Measurements from ENCODE around the gene FRZB.
"Not testable (repeated sequence)": the region's sequence is repeated elsewhere in the genome, so short reads cannot be mapped to it uniquely, and the experiment has no call there.

FRZB gene

GRCh38 chr2:182904844-182905243, 38.4 kb upstream of the FRZB start:
- H3K27me3 ChIP-seq (ENCODE audit: control insufficient read depth, insufficient read depth, low read length): no peaks in the 10 kb centered on the region
- no peak overlapping the region for H3K9ac ChIP-seq (ENCODE audit: low read depth, low read length)
- H3K36me3 ChIP-seq (ENCODE audit: control insufficient read depth, insufficient read depth, low read length): no peaks in the 10 kb centered on the region
- H3K9me3 ChIP-seq (ENCODE audit: control insufficient read depth, insufficient read depth, low read length): no peaks in the 10 kb centered on the region
- H3K4me3 ChIP-seq (ENCODE audit: low read depth, low read length): no peak overlapping the region
- H3K27ac ChIP-seq (ENCODE audit: low read depth, low read length): no peak overlapping the region
- peaks cover 14% of the 10 kb centered on the region for H3K4me1 ChIP-seq (ENCODE audit: control insufficient read depth, insufficient read depth, low read length)

- Histone ChIP-seq H3K36me3 (ENCODE audit: control insufficient read depth, insufficient read depth, low read length) (no peaks in the 10 kb centered on the region), H3K4me3 (ENCODE audit: low read depth, low read length) (no peak overlapping the region), H3K9ac (ENCODE audit: low read depth, low read length) (no peak overlapping the region), H3K27me3 (ENCODE audit: control insufficient read depth, insufficient read depth, low read length) (no peaks in the 10 kb centered on the region), H3K27ac (ENCODE audit: low read depth, low read length) (no peak overlapping the region), H3K4me1 (ENCODE audit: control insufficient read depth, insufficient read depth, low read length) (peaks cover 14% of the 10 kb centered on the region), H3K9me3 (ENCODE audit: control insufficient read depth, insufficient read depth, low read length) (no peaks in the 10 kb centered on the region)
Observed at GRCh38 chr2:182903566-182903965, 37.1 kb upstream of the FRZB start.

- Histone ChIP-seq H3K4me3 (ENCODE audit: low read depth, low read length) (no peak overlapping the region), H3K9ac (ENCODE audit: low read depth, low read length) (no peak overlapping the region), H3K9me3 (ENCODE audit: control insufficient read depth, insufficient read depth, low read length) (no peaks in the 10 kb centered on the region), H3K27me3 (ENCODE audit: control insufficient read depth, insufficient read depth, low read length) (no peaks in the 10 kb centered on the region), H3K4me1 (ENCODE audit: control insufficient read depth, insufficient read depth, low read length) (peaks cover 6% of the 10 kb centered on the region), H3K27ac (ENCODE audit: low read depth, low read length) (no peak overlapping the region), H3K36me3 (ENCODE audit: control insufficient read depth, insufficient read depth, low read length) (no peaks in the 10 kb centered on the region)
Observed at GRCh38 chr2:182901748-182902147, 35.3 kb upstream of the FRZB start.

GRCh38 chr2:182898718-182899117, 32.3 kb upstream of the FRZB start:
- no peaks in the 10 kb centered on the region for H3K4me1 ChIP-seq (ENCODE audit: control insufficient read depth, insufficient read depth, low read length)
- no peaks in the 10 kb centered on the region for H3K27me3 ChIP-seq (ENCODE audit: control insufficient read depth, insufficient read depth, low read length)
- H3K27ac ChIP-seq (ENCODE audit: low read depth, low read length): no peak overlapping the region
- H3K9ac ChIP-seq (ENCODE audit: low read depth, low read length): no peak overlapping the region
- no peak overlapping the region for H3K4me3 ChIP-seq (ENCODE audit: low read depth, low read length)
- H3K36me3 ChIP-seq (ENCODE audit: control insufficient read depth, insufficient read depth, low read length): no peaks in the 10 kb centered on the region
- no peaks in the 10 kb centered on the region for H3K9me3 ChIP-seq (ENCODE audit: control insufficient read depth, insufficient read depth, low read length)

- Histone ChIP-seq H3K36me3 (ENCODE audit: control insufficient read depth, insufficient read depth, low read length) (no peaks in the 10 kb centered on the region), H3K4me1 (ENCODE audit: control insufficient read depth, insufficient read depth, low read length) (no peaks in the 10 kb centered on the region), H3K27ac (ENCODE audit: low read depth, low read length) (no peak overlapping the region), H3K4me3 (ENCODE audit: low read depth, low read length) (no peak overlapping the region), H3K27me3 (ENCODE audit: control insufficient read depth, insufficient read depth, low read length) (no peaks in the 10 kb centered on the region), H3K9ac (ENCODE audit: low read depth, low read length) (no peak overlapping the region), H3K9me3 (ENCODE audit: control insufficient read depth, insufficient read depth, low read length) (no peaks in the 10 kb centered on the region)
Observed at GRCh38 chr2:182897137-182897536, 30.7 kb upstream of the FRZB start.

- no peak overlapping the region for H3K27ac ChIP-seq (ENCODE audit: low read depth, low read length)
- no peak overlapping the region for H3K9ac ChIP-seq (ENCODE audit: low read depth, low read length)
- no peaks in the 10 kb centered on the region for H3K27me3 ChIP-seq (ENCODE audit: control insufficient read depth, insufficient read depth, low read length)
- no peaks in the 10 kb centered on the region for H3K36me3 ChIP-seq (ENCODE audit: control insufficient read depth, insufficient read depth, low read length)
- H3K4me1 ChIP-seq (ENCODE audit: control insufficient read depth, insufficient read depth, low read length): no peaks in the 10 kb centered on the region
- H3K9me3 ChIP-seq (ENCODE audit: control insufficient read depth, insufficient read depth, low read length): no peaks in the 10 kb centered on the region
- no peak overlapping the region for H3K4me3 ChIP-seq (ENCODE audit: low read depth, low read length)
Observed at GRCh38 chr2:182895798-182896197, 29.4 kb upstream of the FRZB start.

- H3K27me3 ChIP-seq (ENCODE audit: control insufficient read depth, insufficient read depth, low read length): no peaks in the 10 kb centered on the region
- H3K4me3 ChIP-seq (ENCODE audit: low read depth, low read length): no peak overlapping the region
- H3K9ac ChIP-seq (ENCODE audit: low read depth, low read length): no peak overlapping the region
- H3K9me3 ChIP-seq (ENCODE audit: control insufficient read depth, insufficient read depth, low read length): no peaks in the 10 kb centered on the region
- no peaks in the 10 kb centered on the region for H3K36me3 ChIP-seq (ENCODE audit: control insufficient read depth, insufficient read depth, low read length)
- H3K27ac ChIP-seq (ENCODE audit: low read depth, low read length): no peak overlapping the region
- H3K4me1 ChIP-seq (ENCODE audit: control insufficient read depth, insufficient read depth, low read length): no peaks in the 10 kb centered on the region
Observed at GRCh38 chr2:182895169-182895568, 28.7 kb upstream of the FRZB start.

GRCh38 chr2:182894174-182894573, 27.7 kb upstream of the FRZB start:
- Histone ChIP-seq H3K27ac (ENCODE audit: low read depth, low read length) (no peak overlapping the region), H3K27me3 (ENCODE audit: control insufficient read depth, insufficient read depth, low read length) (no peaks in the 10 kb centered on the region), H3K9me3 (ENCODE audit: control insufficient read depth, insufficient read depth, low read length) (no peaks in the 10 kb centered on the region), H3K4me3 (ENCODE audit: low read depth, low read length) (no peak overlapping the region), H3K36me3 (ENCODE audit: control insufficient read depth, insufficient read depth, low read length) (no peaks in the 10 kb centered on the region), H3K9ac (ENCODE audit: low read depth, low read length) (no peak overlapping the region), H3K4me1 (ENCODE audit: control insufficient read depth, insufficient read depth, low read length) (no peaks in the 10 kb centered on the region)

GRCh38 chr2:182893666-182894065, 27.2 kb upstream of the FRZB start:
- Histone ChIP-seq H3K4me1 (ENCODE audit: control insufficient read depth, insufficient read depth, low read length) (no peaks in the 10 kb centered on the region), H3K4me3 (ENCODE audit: low read depth, low read length) (no peak overlapping the region), H3K27me3 (ENCODE audit: control insufficient read depth, insufficient read depth, low read length) (no peaks in the 10 kb centered on the region), H3K9ac (ENCODE audit: low read depth, low read length) (no peak overlapping the region), H3K36me3 (ENCODE audit: control insufficient read depth, insufficient read depth, low read length) (no peaks in the 10 kb centered on the region), H3K9me3 (ENCODE audit: control insufficient read depth, insufficient read depth, low read length) (no peaks in the 10 kb centered on the region), H3K27ac (ENCODE audit: low read depth, low read length) (no peak overlapping the region)

- not testable (repeated sequence) for H3K4me1 ChIP-seq (ENCODE audit: control insufficient read depth, insufficient read depth, low read length); H3K27ac ChIP-seq (ENCODE audit: low read depth, low read length); H3K9ac ChIP-seq (ENCODE audit: low read depth, low read length); H3K36me3 ChIP-seq (ENCODE audit: control insufficient read depth, insufficient read depth, low read length); H3K4me3 ChIP-seq (ENCODE audit: low read depth, low read length); H3K9me3 ChIP-seq (ENCODE audit: control insufficient read depth, insufficient read depth, low read length); H3K27me3 ChIP-seq (ENCODE audit: control insufficient read depth, insufficient read depth, low read length)
Observed at GRCh38 chr2:182893035-182893434, 26.6 kb upstream of the FRZB start.

- no peaks in the 10 kb centered on the region for H3K27me3 ChIP-seq (ENCODE audit: control insufficient read depth, insufficient read depth, low read length)
- H3K36me3 ChIP-seq (ENCODE audit: control insufficient read depth, insufficient read depth, low read length): no peaks in the 10 kb centered on the region
- no peaks in the 10 kb centered on the region for H3K4me1 ChIP-seq (ENCODE audit: control insufficient read depth, insufficient read depth, low read length)
- no peaks in the 10 kb centered on the region for H3K9me3 ChIP-seq (ENCODE audit: control insufficient read depth, insufficient read depth, low read length)
- no peak overlapping the region for H3K4me3 ChIP-seq (ENCODE audit: low read depth, low read length)
- no peak overlapping the region for H3K27ac ChIP-seq (ENCODE audit: low read depth, low read length)
- no peak overlapping the region for H3K9ac ChIP-seq (ENCODE audit: low read depth, low read length)
Observed at GRCh38 chr2:182891611-182892010, 25.2 kb upstream of the FRZB start.

GRCh38 chr2:182890773-182891378, 24.4 kb upstream of the FRZB start:
- H3K4me3 ChIP-seq (ENCODE audit: low read depth, low read length): no peak overlapping the region

More at GRCh38 chr2:182890773-182891378, 24.4 kb upstream of the FRZB start:
- no peak overlapping the region for H3K27ac ChIP-seq (ENCODE audit: low read depth, low read length)
- no peak overlapping the region for H3K9ac ChIP-seq (ENCODE audit: low read depth, low read length)
- no peaks in the 10 kb centered on the region for H3K4me1 ChIP-seq (ENCODE audit: control insufficient read depth, insufficient read depth, low read length)
- no peaks in the 10 kb centered on the region for H3K27me3 ChIP-seq (ENCODE audit: control insufficient read depth, insufficient read depth, low read length)
- H3K9me3 ChIP-seq (ENCODE audit: control insufficient read depth, insufficient read depth, low read length): no peaks in the 10 kb centered on the region
- H3K36me3 ChIP-seq (ENCODE audit: control insufficient read depth, insufficient read depth, low read length): no peaks in the 10 kb centered on the region
